ENCODE measurements around the gene GPC5.

Gene GPC5

GRCh38 chr13:92488249-92488852, 1089.9 kb downstream of the GPC5 start (continued):
- TF ChIP-seq ELK4 (IDR thresholded peaks at IDR 0.05; ENCODE audit: borderline replicate concordance, low read depth, low read length) = no peak
- no peak for TF ChIP-seq ZFHX2 (tag by site-specific recombination; conservative IDR thresholded peaks at IDR 0.05)
- no peak for TF ChIP-seq ZNF658 (tag by site-specific recombination; IDR thresholded peaks at IDR 0.05)
- TF ChIP-seq ZNF366 (tag by site-specific recombination; conservative IDR thresholded peaks at IDR 0.05) = no peak
- no peak for TF ChIP-seq ZNF223 (tag by site-specific recombination; IDR thresholded peaks at IDR 0.05)
- no peak for TF ChIP-seq ZNF184 (tag by site-specific recombination; IDR thresholded peaks at IDR 0.05)
- TF ChIP-seq KLF17 (tag by site-specific recombination; IDR thresholded peaks at IDR 0.05) = no peak

- Histone ChIP-seq H3K9me3 (ENCODE audit: control insufficient read depth, insufficient read depth, low read depth, low read length) (no peaks in the 10 kb centered on the region), H3K27ac (ENCODE audit: extremely low read depth, low read depth, low read length) (no peak overlapping the region), H3K4me1 (ENCODE audit: control insufficient read depth, insufficient read depth, low read length) (no peaks in the 10 kb centered on the region), H3K36me3 (ENCODE audit: control insufficient read depth in 2 of 2, insufficient read depth in 1 of 2, low read length in 2 of 2) (no peaks in the 10 kb centered on the region), H3K4me3 (ENCODE audit: low read depth, low read length) (no peak overlapping the region)
- CTCF ChIA-PET = no interaction called here
- TF ChIP-seq ZSCAN16 (tag by site-specific recombination; IDR thresholded peaks at IDR 0.05) = no peak
- no peak for TF ChIP-seq FEZF1 (tag by site-specific recombination; IDR thresholded peaks at IDR 0.05)
- no peak for TF ChIP-seq ZNF121 (tag by site-specific recombination; IDR thresholded peaks at IDR 0.05)
- TF ChIP-seq ZNF274 (IDR thresholded peaks at IDR 0.05; ENCODE audit: low read length) = no peak
- no peak for TF ChIP-seq ZNF274 (tag by site-specific recombination; IDR thresholded peaks at IDR 0.05; ENCODE audit: borderline replicate concordance)
- no peak for TF ChIP-seq ZNF473 (tag by site-specific recombination; IDR thresholded peaks at IDR 0.05)
- POLR2A ChIA-PET = no interaction called here
These were observed 1093.4 kb downstream of the GPC5 start for GRCh38 chr13:92491839-92492238.

- Histone ChIP-seq H3K27ac (ENCODE audit: extremely low read depth, low read depth, low read length) (no peak overlapping the region), H3K4me3 (ENCODE audit: low read depth, low read length) (no peak overlapping the region), H3K36me3 (ENCODE audit: control insufficient read depth in 2 of 2, insufficient read depth in 1 of 2, low read length in 2 of 2) (no peaks in the 10 kb centered on the region), H3K4me1 (ENCODE audit: control insufficient read depth, insufficient read depth, low read length) (no peaks in the 10 kb centered on the region), H3K9me3 (ENCODE audit: control insufficient read depth, insufficient read depth, low read depth, low read length) (no peaks in the 10 kb centered on the region)
- ChIA-PET CTCF (no interaction called here), POLR2A (no interaction called here)
- no peak for TF ChIP-seq ZNF514 (tag by site-specific recombination; IDR thresholded peaks at IDR 0.05)
- no peak for TF ChIP-seq OSR2 (tag by site-specific recombination; IDR thresholded peaks at IDR 0.05)
These were observed 1096.5 kb downstream of the GPC5 start for GRCh38 chr13:92494915-92495314.

- ChIA-PET CTCF (no interaction called here), POLR2A (no interaction called here)
- H3K36me3 ChIP-seq (ENCODE audit: control insufficient read depth in 2 of 2, insufficient read depth in 1 of 2, low read length in 2 of 2) = no peaks in the 10 kb centered on the region
- H3K27ac ChIP-seq (ENCODE audit: extremely low read depth, low read depth, low read length) = no peak overlapping the region
- no peak for TF ChIP-seq ZNF274 (IDR thresholded peaks at IDR 0.05; ENCODE audit: low read length)
- TF ChIP-seq ZNF274 (tag by site-specific recombination; IDR thresholded peaks at IDR 0.05; ENCODE audit: borderline replicate concordance) = no peak
- peak; percentile 64 for TF ChIP-seq SETDB1 (IDR thresholded peaks at IDR 0.05; ENCODE audit: insufficient read length, low read length)
- TF ChIP-seq TRIM28 (IDR thresholded peaks at IDR 0.05; ENCODE audit: borderline replicate concordance, low read length) = peak; percentile 96; the same call in 1 of the 2 replicates
- H3K4me3 ChIP-seq (ENCODE audit: low read depth, low read length) = no peak overlapping the region
- no peaks in the 10 kb centered on the region for H3K4me1 ChIP-seq (ENCODE audit: control insufficient read depth, insufficient read depth, low read length)
- no peaks in the 10 kb centered on the region for H3K9me3 ChIP-seq (ENCODE audit: control insufficient read depth, insufficient read depth, low read depth, low read length)
These were observed 1101.8 kb downstream of the GPC5 start for GRCh38 chr13:92500192-92500591.

Measured in HEK293 (cell line).